ENCODE measurements around the gene NOTCH1. TPM values are rescaled to one million over a fixed set of nuclear protein-coding genes. Genes with fewer than 3 reads are reported as not detected.

Gene NOTCH1
- total RNA-seq, 1 experiment from 2014 or later, result 95.6 TPM

DNA sequence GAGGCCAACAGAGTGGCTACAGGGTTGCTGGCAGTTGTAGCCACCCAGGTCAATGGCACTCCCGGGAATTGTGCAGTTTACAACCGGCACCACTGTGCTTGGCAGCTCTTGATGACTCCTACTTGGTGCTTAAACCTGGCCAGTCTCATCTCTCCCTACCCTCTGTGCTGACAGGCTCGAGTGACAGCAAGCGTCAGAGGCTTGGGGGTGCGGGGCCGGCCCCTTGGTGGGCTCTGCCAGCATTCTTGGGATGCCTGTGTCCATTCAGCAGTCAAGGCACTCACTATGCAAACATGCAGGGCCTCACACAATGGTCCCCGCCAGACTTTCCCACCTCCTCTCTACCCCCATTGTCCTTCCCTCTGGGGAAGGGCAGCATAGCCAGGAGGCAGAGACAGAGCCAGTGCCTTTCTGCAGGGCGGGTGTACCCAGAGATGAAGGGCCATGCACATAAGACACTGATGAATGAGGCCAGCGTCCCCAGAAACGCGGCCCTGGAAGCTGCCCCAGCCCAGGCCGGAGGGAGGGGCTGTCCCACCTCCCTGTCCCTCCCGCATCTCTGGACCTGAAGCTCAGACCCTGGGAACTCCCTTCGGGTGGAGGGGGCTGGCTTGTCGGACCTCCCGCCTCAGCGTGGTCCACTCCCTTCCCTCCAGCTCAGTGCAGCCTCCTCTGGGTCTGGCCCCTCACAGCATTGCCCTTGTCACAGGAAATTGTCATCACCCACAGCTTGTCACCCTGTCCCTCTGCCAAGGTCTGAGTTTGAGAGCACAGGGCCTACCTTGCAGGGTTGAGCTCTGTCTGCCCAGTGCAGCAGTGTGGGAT is 26.4 kb upstream of the NOTCH1 start:
- Mint-ChIP-seq H3K9me3 (no peaks in the 10 kb centered on the region; the same call in 1 of the 2 replicates), H3K4me1 (peaks cover 55% of the 10 kb centered on the region), H3K4me3 (peak overlapping the region; percentile 44), H3K36me3 (no peaks in the 10 kb centered on the region), H3K27me3 (ENCODE audit: low read depth) (no peaks in the 10 kb centered on the region; the same call in 1 of the 2 replicates), H3K27ac (peak overlapping the region; percentile 99)
- ChIA-PET POLR2A (interaction anchor here (0.6 to 2.6 kb wide), 10 partner anchors 10 to 598 kb away, joined by 3 to 28 read pairs (median 3); partner anchors contain the start of gene LRRC26), CTCF (interaction anchor here (0.5 to 2.9 kb wide), 13 partner anchors 8 to 495 kb away, joined by 3 to 16 read pairs (median 4); no protein-coding TSS in a partner anchor)
- DNase-seq (ENCODE audit: low spot score), result peak; percentile 93
- peak; percentile 87 for ATAC-seq
- TF ChIP-seq ZNF671 (CRISPR knock-in tag; IDR thresholded peaks at IDR 0.05) (no peak), NR2C2 (CRISPR knock-in tag; IDR thresholded peaks at IDR 0.05) (no peak), ZNF232 (CRISPR knock-in tag; IDR thresholded peaks at IDR 0.05) (no peak), ZNF281 (CRISPR knock-in tag; IDR thresholded peaks at IDR 0.05) (peak; percentile 73; the same call in 1 of the 2 replicates), AFF4 (CRISPR knock-in tag; IDR thresholded peaks at IDR 0.05; ENCODE audit: borderline replicate concordance) (0 out of 2 replicates have a peak, but pooled peaks have one; percentile 25), MYBL2 (CRISPR knock-in tag; IDR thresholded peaks at IDR 0.05) (peak; percentile 57; the same call in 1 of the 2 replicates), GTF2I (CRISPR knock-in tag; conservative IDR thresholded peaks at IDR 0.05) (peak; percentile 86), SOX15 (CRISPR knock-in tag; IDR thresholded peaks at IDR 0.05) (no peak), ZNF121 (CRISPR knock-in tag; IDR thresholded peaks at IDR 0.05) (peak; percentile 96), HMGXB4 (CRISPR knock-in tag; IDR thresholded peaks at IDR 0.05) (no peak), ELF4 (CRISPR knock-in tag; IDR thresholded peaks at IDR 0.05; ENCODE audit: low read depth) (no peak), IRF2 (CRISPR knock-in tag; IDR thresholded peaks at IDR 0.05; ENCODE audit: borderline replicate concordance, low read depth) (0 out of 2 replicates have a peak, but pooled peaks have one; percentile 61), FOXK1 (CRISPR knock-in tag; IDR thresholded peaks at IDR 0.05) (peak; percentile 62; the same call in 1 of the 2 replicates), ETV6 (CRISPR knock-in tag; IDR thresholded peaks at IDR 0.05) (0 out of 2 replicates have a peak, but pooled peaks have one; percentile 22), ZSCAN18 (CRISPR knock-in tag; IDR thresholded peaks at IDR 0.05) (no peak), TEAD1 (CRISPR knock-in tag; IDR thresholded peaks at IDR 0.05) (peak; percentile 100), ZNF317 (CRISPR knock-in tag; IDR thresholded peaks at IDR 0.05; ENCODE audit: borderline replicate concordance, low read depth) (0 out of 2 replicates have a peak, but pooled peaks have one; percentile 48), MAX (CRISPR knock-in tag; IDR thresholded peaks at IDR 0.05) (peak; percentile 75)
- TF ChIP-seq, protein P1, sequence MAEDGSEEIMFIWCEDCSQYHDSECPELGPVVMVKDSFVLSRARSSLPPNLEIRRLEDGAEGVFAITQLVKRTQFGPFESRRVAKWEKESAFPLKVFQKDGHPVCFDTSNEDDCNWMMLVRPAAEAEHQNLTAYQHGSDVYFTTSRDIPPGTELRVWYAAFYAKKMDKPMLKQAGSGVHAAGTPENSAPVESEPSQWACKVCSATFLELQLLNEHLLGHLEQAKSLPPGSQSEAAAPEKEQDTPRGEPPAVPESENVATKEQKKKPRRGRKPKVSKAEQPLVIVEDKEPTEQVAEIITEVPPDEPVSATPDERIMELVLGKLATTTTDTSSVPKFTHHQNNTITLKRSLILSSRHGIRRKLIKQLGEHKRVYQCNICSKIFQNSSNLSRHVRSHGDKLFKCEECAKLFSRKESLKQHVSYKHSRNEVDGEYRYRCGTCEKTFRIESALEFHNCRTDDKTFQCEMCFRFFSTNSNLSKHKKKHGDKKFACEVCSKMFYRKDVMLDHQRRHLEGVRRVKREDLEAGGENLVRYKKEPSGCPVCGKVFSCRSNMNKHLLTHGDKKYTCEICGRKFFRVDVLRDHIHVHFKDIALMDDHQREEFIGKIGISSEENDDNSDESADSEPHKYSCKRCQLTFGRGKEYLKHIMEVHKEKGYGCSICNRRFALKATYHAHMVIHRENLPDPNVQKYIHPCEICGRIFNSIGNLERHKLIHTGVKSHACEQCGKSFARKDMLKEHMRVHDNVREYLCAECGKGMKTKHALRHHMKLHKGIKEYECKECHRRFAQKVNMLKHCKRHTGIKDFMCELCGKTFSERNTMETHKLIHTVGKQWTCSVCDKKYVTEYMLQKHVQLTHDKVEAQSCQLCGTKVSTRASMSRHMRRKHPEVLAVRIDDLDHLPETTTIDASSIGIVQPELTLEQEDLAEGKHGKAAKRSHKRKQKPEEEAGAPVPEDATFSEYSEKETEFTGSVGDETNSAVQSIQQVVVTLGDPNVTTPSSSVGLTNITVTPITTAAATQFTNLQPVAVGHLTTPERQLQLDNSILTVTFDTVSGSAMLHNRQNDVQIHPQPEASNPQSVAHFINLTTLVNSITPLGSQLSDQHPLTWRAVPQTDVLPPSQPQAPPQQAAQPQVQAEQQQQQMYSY (CRISPR knock-in tag; IDR thresholded peaks at IDR 0.05), result peak; percentile 46; the same call in 1 of the 2 replicates
- TF ChIP-seq, protein P2, sequence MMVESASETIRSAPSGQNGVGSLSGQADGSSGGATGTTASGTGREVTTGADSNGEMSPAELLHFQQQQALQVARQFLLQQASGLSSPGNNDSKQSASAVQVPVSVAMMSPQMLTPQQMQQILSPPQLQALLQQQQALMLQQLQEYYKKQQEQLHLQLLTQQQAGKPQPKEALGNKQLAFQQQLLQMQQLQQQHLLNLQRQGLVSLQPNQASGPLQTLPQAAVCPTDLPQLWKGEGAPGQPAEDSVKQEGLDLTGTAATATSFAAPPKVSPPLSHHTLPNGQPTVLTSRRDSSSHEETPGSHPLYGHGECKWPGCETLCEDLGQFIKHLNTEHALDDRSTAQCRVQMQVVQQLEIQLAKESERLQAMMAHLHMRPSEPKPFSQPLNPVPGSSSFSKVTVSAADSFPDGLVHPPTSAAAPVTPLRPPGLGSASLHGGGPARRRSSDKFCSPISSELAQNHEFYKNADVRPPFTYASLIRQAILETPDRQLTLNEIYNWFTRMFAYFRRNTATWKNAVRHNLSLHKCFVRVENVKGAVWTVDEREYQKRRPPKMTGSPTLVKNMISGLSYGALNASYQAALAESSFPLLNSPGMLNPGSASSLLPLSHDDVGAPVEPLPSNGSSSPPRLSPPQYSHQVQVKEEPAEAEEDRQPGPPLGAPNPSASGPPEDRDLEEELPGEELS (CRISPR knock-in tag; IDR thresholded peaks at IDR 0.05), result 0 out of 2 replicates have a peak, but pooled peaks have one; percentile 34

Measured in WTC11 (cell line).